IMR-90 (cell line): ENCODE results near the gene DDX54.

Source experiments
- BHLHE40 ChIP-seq: fragments of 150-350 bp; IDR thresholded peaks from 2 replicates; pipeline ENCODE4 v1.6.1; 2016; ENCODE audit warnings: mild to moderate bottlenecking, low read depth, low read length
- CEBPB ChIP-seq: IDR thresholded peaks from 2 replicates; pipeline ENCODE4 v1.6.1; 2012; ENCODE audit warnings: low read depth, low read length, improper control_type of control experiment
- MXI1 ChIP-seq: IDR thresholded peaks from 2 replicates; pipeline ENCODE4 v1.6.1; 2012; ENCODE audit warnings: low read depth, mild to moderate bottlenecking, low read length, moderate library complexity, borderline replicate concordance
- POLR2A ChIP-seq: IDR thresholded peaks from 2 replicates; pipeline ENCODE4 v1.6.1; 2012; ENCODE audit warnings: mild to moderate bottlenecking, low read depth, low read length
- RAD21 ChIP-seq: IDR thresholded peaks from 2 replicates; pipeline ENCODE4 v1.6.1; 2012; ENCODE audit warnings: low read length, improper control_type of control experiment
- SMC3 ChIP-seq: fragments of 150-350 bp; IDR thresholded peaks from 2 replicates; pipeline ENCODE4 v1.6.1; 2016; ENCODE audit warnings: low read depth, mild to moderate bottlenecking, antibody characterized with exemption, low read length, moderate library complexity
- TF ChIP-seq, protein P1 (sequence below): conservative IDR thresholded peaks from 2 replicates; pipeline ENCODE4 v1.5.1; 2012; ENCODE audit warnings: mild to moderate bottlenecking, low read depth, low read length, improper control_type of control experiment

DNA sequence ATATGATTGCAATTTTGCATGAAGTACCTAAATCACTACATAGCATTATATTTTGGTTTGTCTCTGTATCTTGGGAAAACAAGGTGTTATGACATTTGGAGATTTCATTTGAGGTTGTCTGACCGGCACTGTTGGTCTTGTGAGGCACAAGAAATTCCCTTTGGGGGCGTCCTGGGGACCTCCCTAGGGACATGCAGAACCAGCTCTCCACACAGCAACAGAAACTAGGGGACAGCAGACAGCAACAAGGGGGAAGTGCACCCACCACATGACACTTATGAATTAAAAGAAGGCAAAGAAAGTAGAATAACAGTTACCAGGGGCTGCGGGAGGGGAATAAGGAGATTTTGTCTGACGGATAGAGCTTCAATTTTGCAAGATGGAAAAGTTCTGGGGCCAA is 14.4 kb downstream of the DDX54 start:
- TF ChIP-seq, protein P1, sequence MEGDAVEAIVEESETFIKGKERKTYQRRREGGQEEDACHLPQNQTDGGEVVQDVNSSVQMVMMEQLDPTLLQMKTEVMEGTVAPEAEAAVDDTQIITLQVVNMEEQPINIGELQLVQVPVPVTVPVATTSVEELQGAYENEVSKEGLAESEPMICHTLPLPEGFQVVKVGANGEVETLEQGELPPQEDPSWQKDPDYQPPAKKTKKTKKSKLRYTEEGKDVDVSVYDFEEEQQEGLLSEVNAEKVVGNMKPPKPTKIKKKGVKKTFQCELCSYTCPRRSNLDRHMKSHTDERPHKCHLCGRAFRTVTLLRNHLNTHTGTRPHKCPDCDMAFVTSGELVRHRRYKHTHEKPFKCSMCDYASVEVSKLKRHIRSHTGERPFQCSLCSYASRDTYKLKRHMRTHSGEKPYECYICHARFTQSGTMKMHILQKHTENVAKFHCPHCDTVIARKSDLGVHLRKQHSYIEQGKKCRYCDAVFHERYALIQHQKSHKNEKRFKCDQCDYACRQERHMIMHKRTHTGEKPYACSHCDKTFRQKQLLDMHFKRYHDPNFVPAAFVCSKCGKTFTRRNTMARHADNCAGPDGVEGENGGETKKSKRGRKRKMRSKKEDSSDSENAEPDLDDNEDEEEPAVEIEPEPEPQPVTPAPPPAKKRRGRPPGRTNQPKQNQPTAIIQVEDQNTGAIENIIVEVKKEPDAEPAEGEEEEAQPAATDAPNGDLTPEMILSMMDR = no peak
- TF ChIP-seq SMC3 = no peak
- TF ChIP-seq BHLHE40 = no peak
- no peak for TF ChIP-seq POLR2A
- TF ChIP-seq RAD21 = no peak
- TF ChIP-seq MXI1 = no peak
- TF ChIP-seq CEBPB = no peak
